ENCODE measurements around the gene LRMDA.
A peak's percentile ranks its signal among the peaks of the same experiment; 100 is the strongest.
"Not testable (repeated sequence)": the region's sequence is repeated elsewhere in the genome, so short reads cannot be mapped to it uniquely, and the experiment has no call there.

Gene LRMDA

DNA sequence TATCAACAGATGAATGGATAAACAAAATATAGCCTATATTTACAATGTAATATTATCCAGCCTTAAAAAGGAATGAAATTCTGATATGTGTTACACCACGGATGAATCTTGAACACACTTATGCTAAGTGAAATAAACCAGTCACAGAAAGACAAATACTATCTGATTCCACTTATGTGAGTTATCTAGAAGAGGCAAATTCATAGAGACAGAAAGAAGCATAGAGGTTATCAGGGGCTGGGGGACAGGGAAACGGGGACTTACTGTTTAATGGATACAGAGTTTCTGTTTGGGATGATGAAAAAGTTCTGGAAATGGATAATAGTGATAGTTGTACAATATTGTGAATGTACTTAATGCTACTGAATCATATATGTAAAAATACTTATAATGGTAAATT, 329.9 kb downstream of the LRMDA start:
- no peak for DNase-seq

- no peak for DNase-seq
These were observed 331.0 kb downstream of the LRMDA start for GRCh38 chr10:75762431-75762802.

DNA sequence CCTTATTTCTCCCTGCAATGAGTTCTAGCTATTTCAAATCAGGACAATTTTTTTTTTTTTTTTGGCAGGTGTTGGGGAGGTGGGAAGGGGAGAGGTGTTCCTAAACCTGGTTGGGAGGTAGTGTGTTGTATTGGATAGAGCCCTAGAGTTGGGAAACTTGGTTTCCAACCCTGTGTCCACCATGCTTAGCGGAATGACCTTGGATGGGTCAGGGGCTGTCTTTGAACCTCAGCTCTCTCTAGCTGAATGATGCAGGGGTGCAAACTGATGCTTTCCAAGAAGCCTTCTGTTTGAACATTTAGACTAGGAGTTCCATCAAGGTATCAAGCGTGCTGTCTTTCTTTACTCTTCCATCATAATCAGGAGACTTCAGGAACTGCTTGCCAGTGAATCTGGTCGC, 332.2 kb downstream of the LRMDA start:
- no peak for DNase-seq

GRCh38 chr10:75764974-75765788, 333.8 kb downstream of the LRMDA start:
- no peak for DNase-seq

DNA sequence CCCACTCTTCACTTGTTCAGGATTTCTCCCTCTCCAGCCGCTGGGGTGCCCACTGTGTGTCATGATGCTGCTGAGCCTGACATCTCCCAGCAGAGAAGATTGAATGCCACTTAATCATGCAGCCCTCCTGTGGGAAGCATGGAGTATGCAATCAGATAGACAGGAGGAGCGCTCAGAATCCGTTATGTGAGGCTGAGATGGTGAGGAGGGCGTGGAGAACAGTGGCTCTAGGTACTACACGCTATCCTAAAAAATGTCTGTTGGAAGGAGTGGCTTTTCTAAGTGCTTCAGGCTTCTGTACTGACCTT, 334.3 kb downstream of the LRMDA start:
- no peak for DNase-seq

GRCh38 chr10:75766106-75766505, 334.7 kb downstream of the LRMDA start:
- no peak for DNase-seq

DNA sequence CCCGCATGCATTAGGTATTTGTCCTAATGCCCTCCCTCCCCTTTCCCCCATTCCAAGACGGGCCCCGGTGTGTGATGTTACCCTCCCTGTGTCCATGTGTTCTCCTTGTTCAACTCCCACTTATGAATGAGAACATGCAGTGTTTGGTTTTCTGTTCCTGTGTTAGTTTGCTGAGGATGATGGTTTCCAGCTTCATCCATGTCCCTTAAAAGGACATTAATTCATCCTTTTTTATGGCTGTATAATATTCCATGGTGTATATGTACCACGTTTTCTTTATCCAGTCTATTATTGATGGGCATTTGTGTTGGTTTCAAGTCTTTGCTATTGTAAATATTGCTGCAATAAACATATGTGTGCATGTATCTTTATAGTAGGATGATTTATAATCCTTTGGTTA, 335.3 kb downstream of the LRMDA start:
- not testable (repeated sequence) for DNase-seq

DNA sequence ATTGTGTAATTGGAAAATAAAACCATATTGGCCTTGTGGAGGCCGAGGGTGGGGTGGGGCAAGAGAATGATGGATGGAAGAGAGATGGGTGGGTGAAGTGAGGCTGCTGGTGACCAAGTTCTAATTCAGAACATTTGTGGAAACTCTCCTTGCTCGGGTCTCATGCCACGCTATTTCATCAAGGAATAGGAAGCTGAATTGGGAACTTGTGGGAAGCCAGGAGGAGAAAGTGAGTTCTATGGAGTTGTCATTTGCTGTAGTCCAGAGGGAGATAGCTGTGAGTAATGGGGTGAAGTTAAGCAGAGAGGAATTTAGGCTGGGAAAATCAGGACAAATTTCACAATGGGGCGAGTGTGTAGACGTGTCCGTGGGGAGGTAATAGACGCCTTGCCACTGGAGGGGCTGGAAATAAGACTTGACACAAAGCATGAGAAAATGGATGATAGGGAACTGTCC, 339.2 kb downstream of the LRMDA start:
- DNase-seq, result no peak

DNA sequence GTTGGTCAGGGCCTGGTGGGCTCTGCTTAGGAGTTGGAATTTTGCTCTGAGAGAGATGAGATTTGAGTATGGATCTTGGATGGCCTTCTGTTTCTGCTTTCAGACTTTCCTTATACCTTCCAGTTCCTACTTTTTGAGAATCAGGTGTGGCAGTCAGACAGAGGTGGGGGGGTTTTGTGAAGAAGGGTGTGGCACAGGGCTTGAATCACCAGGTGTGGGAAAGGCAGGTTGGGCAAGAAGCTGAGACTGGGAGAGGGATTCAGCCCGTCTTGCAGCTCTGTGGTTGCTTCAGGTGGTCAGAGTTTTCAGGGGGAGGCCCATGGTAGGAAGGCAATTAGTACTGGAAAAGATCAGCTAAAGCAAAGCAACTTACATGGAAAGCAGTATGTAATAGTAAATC, 340.2 kb downstream of the LRMDA start:
- no peak for DNase-seq

DNA sequence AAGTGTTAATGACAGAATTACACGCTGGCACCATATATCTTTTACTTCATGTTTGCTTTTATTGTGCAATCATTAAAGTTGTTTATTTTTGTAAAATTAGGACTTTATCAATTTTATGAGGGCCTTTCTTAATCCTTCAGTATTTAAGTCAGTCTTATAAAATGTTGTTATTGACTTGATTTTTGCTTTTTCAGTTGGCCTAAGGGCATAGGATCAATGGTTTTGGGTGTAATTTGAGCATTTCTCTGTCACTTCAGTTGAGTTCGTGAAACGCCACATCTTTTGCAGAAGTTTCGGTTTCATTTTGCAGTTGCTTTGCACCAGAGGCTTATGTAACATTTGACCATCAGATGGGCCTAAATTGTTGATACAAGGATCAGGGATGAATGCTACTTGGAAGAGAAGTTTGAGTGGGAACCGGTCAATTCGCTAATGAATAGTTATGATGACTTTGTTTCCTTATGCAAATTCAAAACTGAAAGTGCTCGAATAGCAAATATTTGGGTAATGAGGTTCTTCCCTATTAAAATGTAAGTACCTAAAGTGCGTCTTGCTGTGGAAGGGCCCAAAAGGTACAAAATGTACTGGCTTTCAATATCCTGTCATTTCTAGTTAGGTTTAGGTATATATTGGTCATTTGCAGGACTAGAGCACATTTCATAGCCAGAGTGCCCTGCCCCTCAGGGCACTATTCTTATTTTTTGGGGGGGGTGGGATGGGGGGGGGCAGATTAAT, 340.9 kb downstream of the LRMDA start:
- DNase-seq, result peak; percentile 44

GRCh38 chr10:75773231-75773780, 341.9 kb downstream of the LRMDA start:
- DNase-seq, result no peak

DNA sequence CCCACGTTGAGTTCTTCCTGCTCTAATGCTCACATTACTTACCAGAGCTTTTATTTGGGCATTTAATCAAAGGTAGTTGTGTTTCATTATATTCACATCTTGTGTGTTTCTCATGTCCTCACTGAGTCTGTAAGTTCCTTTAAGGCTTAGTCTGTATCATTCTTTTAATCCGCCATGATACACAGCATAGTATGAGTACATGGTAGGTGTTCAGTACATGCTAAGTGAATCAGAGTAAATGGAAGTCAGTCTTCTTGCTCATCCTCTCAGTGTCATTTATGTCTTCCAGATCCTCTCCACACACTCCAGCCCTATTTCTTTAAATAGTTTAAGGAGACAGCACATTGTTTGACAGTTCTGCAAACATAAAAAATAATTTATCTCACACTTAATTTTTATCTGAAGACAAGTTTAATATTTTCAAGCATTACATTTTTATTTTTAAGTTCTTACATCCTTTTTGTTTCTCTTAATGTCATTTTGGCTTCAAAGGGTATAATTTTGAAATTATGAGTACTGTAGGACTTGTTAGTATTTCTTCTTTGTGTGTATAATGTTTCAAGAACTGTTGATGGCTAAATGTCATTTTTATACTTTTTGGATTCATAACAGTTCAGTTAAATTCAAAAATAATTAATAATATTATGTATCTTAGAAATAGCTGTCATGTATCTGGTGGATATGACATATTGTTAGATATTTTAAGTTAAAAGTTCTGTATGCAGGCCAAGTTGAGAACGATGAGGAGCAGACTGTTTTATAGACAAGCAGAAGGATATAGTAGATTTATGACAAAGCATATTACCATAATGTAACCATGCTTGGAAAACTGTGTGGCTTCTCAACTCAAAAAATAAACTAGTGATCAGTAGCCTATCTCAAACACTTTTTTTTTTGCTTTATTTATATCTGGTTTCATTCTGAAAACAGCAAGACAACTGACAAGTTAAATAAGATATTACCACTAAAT, 342.7 kb downstream of the LRMDA start:
- no peak for DNase-seq

GRCh38 chr10:75774783-75775490, 343.5 kb downstream of the LRMDA start:
- DNase-seq, result no peak

DNA sequence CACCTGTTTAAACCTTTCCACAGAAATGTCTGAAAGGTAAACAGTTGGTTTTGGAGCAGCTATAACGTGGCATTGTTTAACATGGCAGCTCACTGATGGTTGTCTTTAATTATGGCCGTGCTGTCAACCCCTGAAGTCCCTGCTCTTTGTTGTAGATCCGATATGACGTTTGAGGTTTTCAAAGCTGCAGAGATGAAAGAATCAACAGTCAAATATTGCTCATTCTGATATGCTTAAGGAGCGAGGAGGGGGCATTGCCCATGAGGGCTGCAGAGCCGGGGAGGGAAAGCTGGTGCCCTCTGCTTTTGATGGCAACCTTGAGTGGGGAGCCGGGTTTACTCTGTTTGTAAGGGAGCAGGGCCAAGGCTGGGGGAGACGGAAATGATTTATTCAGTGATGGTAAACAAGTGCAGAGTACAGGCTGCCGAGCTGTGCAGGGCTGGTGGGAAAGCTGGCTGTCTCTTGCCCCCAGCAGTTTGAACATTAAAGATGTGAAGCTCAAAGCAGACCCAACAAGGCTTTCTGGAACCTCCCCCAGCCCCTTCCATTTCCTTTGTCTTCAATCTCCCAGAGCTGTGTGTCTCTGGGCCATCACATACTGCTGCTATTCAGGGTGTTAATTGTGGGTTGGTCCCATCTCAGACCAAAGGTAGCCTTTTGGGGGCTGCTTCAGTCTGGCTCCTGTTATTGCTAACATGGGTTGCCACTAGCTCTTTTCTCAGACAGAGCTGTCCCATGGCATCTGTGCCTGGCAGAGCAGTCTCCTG, 345.5 kb downstream of the LRMDA start:
- DNase-seq, result no peak

DNA sequence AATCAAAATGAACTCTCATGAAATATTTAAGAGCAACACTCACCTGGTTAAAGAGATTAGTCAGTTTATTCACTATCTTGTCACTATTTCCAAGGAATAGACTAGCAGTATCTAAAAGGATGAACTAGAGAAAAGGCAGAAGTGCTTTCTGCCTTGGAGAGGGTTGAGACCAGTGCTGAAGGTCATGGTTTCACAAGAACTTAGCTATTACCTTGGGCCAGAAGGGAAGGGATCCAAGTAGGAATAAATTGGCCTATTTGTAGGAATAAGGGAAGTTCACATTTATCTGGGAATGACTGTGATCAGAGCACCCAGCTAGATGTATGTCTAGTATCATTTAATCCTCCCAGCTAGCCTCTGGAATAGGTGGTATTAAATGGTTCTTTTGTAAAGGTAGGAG, 347.2 kb downstream of the LRMDA start:
- DNase-seq, result no peak

GRCh38 chr10:75779276-75779675, 347.9 kb downstream of the LRMDA start:
- DNase-seq, result no peak

- no peak for DNase-seq
These were observed 351.2 kb downstream of the LRMDA start for GRCh38 chr10:75782463-75783248.

DNA sequence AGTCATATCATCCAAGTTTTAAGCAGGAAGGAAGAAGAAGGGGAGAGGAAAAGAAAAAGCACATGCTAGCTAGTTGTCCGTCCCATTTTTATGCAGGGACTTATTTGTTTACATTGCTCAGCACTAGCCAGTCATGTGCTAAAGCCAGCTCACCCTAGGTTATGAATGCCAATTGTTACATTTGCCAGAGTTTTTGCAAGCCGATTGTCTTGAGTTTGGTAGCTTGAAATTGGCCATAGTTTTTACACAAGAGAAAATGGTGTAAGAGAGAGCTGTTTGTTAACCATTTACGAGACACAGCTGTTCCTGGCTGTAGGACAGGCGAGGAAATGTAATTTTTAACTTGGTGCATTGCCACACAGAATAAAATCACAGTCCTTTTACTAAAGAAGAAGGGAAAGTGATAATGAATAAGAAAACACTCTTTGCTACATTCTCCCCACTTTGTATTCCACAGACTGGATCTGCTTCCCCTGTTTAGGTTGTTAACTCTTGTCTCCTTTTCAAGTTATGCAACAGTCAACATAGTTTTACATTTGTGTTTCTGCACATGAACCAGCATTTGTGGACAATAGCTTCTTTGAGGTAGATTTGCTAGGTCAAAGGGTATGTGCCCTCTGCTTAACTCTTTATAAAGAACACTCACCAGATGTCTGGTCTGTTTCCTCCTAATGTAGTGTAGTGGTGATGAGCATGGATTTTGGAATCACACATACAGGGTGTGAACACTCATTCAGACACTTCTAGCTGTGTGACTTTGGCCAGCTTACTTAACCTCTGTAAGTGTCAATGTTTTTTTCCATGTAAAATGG, 357.2 kb downstream of the LRMDA start:
- DNase-seq, result no peak

GRCh38 chr10:75793848-75794247, 362.4 kb downstream of the LRMDA start:
- DNase-seq, result no peak

DNA sequence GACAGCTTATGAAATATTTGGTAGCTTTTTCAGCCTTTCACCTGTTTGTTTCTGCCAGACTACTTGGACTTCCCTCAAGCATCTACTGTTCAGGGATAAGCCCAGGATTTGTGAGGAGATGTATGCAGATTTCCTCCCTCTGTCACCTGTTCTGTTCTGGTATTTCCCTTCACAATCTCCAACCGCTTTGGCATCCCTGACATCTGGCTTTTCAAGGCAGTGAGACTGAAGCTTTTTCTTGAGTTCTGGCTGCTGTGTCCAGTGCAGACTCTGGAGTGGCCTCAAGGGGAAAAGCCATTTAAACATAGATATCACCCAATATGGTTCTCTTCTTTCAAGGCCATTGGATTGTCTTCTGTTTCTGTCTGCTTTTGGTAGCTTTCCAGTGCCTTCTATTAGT, 369.7 kb downstream of the LRMDA start:
- no peak for DNase-seq

Data from CD4-positive, alpha-beta T cell treated with Interleukin-10 for 1 hour (primary cell).